ENCODE measurements around the gene MTA2. TPM values are rescaled to one million over a fixed set of nuclear protein-coding genes. Genes with fewer than 3 reads are reported as not detected.

The MTA2 gene
- total and polyA plus RNA-seq, 11 donors: 18.4 to 55.3 (median 33.7) TPM

GRCh38 chr11:62600367-62601121, 1.1 kb downstream of the MTA2 start:
- peaks cover 4 to 41% (median 32%) of the 10 kb centered on the region in 12 donors for H3K4me1 ChIP-seq
- no peaks in the 10 kb centered on the region for H3K27me3 ChIP-seq

GRCh38 chr11:62599901-62600300, 1.8 kb downstream of the MTA2 start:
- WGBS, 4 donors: 37 to 42% (median 39%) methylated on average over 5 of the region's 5 CpGs
- TF ChIP-seq POLR2A (IDR thresholded peaks at IDR 0.05): no peak
- no peak for TF ChIP-seq CTCF (IDR thresholded peaks at IDR 0.05)
- ATAC-seq: no peak
- DNase-seq: peak in 1 of 5 donors; percentile 9
- H3K27me3 ChIP-seq: no peaks in the 10 kb centered on the region
- H3K4me1 ChIP-seq: peaks cover 4 to 41% (median 32%) of the 10 kb centered on the region in 12 donors
- intact Hi-C loops (cut with DNase I): loop anchor here in 3 of 10 donors (2.0 to 10.0 kb wide), 3 partner anchors 53 to 95 kb away; partner anchors contain the start of genes AHNAK (in 1 of the 3) and UBXN1 (in 1 of the 3)
- H3K36me3 ChIP-seq: peaks cover 0 to 62% (median 40%) of the 10 kb centered on the region in 9 donors
- peak overlapping the region in 11 of 12 donors; percentile 11 to 100 (median 90) for H3K4me3 ChIP-seq
- no peaks in the 10 kb centered on the region for H3K9me3 ChIP-seq
- peak overlapping the region in 11 of 12 donors; percentile 55 to 100 (median 98) for H3K27ac ChIP-seq

More at GRCh38 chr11:62600367-62601121, 1.1 kb downstream of the MTA2 start:
- no peaks in the 10 kb centered on the region for H3K9me3 ChIP-seq
- peak overlapping the region; percentile 91 to 100 (median 98) for H3K27ac ChIP-seq
- TF ChIP-seq POLR2A (IDR thresholded peaks at IDR 0.05) (no peak), CTCF (IDR thresholded peaks at IDR 0.05) (no peak)
- no peak for ATAC-seq
- peak overlapping the region; percentile 81 to 100 (median 90) for H3K4me3 ChIP-seq
- WGBS, 4 donors: 2 to 4% (median 3%) methylated on average over 21 to 26 of the region's 26 CpGs
- H3K36me3 ChIP-seq: peaks cover 0 to 62% (median 40%) of the 10 kb centered on the region in 9 donors
- intact Hi-C loops (cut with DNase I): loop anchor here in 1 of 10 donors (5.0 kb wide), 1 partner anchor 77 kb away; the partner anchor contains the start of gene UBXN1
- peak in 1 of 5 donors; percentile 39 for DNase-seq

GRCh38 chr11:62599069-62599696, 2.5 kb downstream of the MTA2 start:
- peaks cover 4 to 41% (median 32%) of the 10 kb centered on the region in 12 donors for H3K4me1 ChIP-seq
- H3K36me3 ChIP-seq: peaks cover 0 to 62% (median 44%) of the 10 kb centered on the region in 9 donors
- TF ChIP-seq CTCF (IDR thresholded peaks at IDR 0.05) (no peak), POLR2A (IDR thresholded peaks at IDR 0.05) (no peak)
- peak overlapping the region in 10 of 12 donors; percentile 11 to 100 (median 90) for H3K4me3 ChIP-seq
- no peaks in the 10 kb centered on the region for H3K9me3 ChIP-seq
- no peaks in the 10 kb centered on the region for H3K27me3 ChIP-seq
- ATAC-seq (peak; percentile 67 to 85 (median 82)), DNase-seq (peak; percentile 93 to 97 (median 97))
- 33 to 38% (median 37%) methylated on average over 7 of the region's 7 CpGs for WGBS, 4 donors
- intact Hi-C loops (cut with DNase I): loop anchor here in 2 of 10 donors (2.0 to 10.0 kb wide), 2 partner anchors 52 to 96 kb away; partner anchors contain the start of gene AHNAK (in 1 of the 2)
- peak overlapping the region in 11 of 12 donors; percentile 55 to 100 (median 98) for H3K27ac ChIP-seq
